Liver (tissue), 9 donors: ENCODE measurements around the gene ABHD6. TPM values are rescaled to one million over a fixed set of nuclear protein-coding genes. Genes with fewer than 3 reads are reported as not detected.

Experiments used
- DNase-seq: peaks from one replicate; pipeline ENCODE4 v3.0.0-alpha.2; 2017; ENCODE audit warnings: low spot score
- H3K27ac ChIP-seq, 2 donors: one replicate each; pipeline ENCODE4 v1.7.0; 2013; ENCODE audit warnings: inconsistent platforms in 2 of 2, low read length in 2 of 2, control low read depth in 1 of 2, low read depth in 1 of 2, mild to moderate bottlenecking in 1 of 2
- H3K27me3 ChIP-seq, 4 donors: one replicate each; pipeline versions ENCODE4 v1.6.1 to v1.7.0; 2013; ENCODE audit warnings: low read length in 3 of 4, inconsistent platforms in 1 of 4, mild to moderate bottlenecking in 1 of 4, moderate library complexity in 1 of 4; ENCODE audit not compliant: control insufficient read depth in 4 of 4, insufficient read depth in 4 of 4
- H3K36me3 ChIP-seq, 4 donors: one replicate each; pipeline versions ENCODE4 v1.6.1 to v1.7.0; 2013; ENCODE audit warnings: low read length in 3 of 4, mild to moderate bottlenecking in 3 of 4, low read depth in 1 of 4, moderate library complexity in 1 of 4; ENCODE audit not compliant: control insufficient read depth in 4 of 4, insufficient read depth in 3 of 4
- H3K4me1 ChIP-seq, 4 donors: one replicate each; pipeline versions ENCODE4 v1.6.1 to v1.7.0; 2013; ENCODE audit warnings: low read length in 3 of 4, mild to moderate bottlenecking in 3 of 4, moderate library complexity in 1 of 4; ENCODE audit not compliant: control insufficient read depth in 4 of 4, insufficient read depth in 4 of 4
- H3K4me3 ChIP-seq, 3 donors: one replicate each; pipeline versions ENCODE4 v1.6.1 to v1.7.0; 2013; ENCODE audit warnings: low read length in 3 of 3, control low read depth in 1 of 3, low read depth in 1 of 3, mild to moderate bottlenecking in 1 of 3
- H3K9ac ChIP-seq, 2 donors: one replicate each; pipeline ENCODE4 v1.7.0; 2013; ENCODE audit warnings: low read length in 2 of 2, mild to moderate bottlenecking in 2 of 2, moderate library complexity in 2 of 2, control low read depth in 1 of 2, low read depth in 1 of 2
- H3K9me3 ChIP-seq, 4 donors: one replicate each; pipeline versions ENCODE4 v1.6.1 to v1.7.0; 2013; ENCODE audit warnings: low read length in 3 of 4; ENCODE audit not compliant: control insufficient read depth in 4 of 4
- EGR1 ChIP-seq, 2 donors: IDR thresholded peaks; 2 replicates each; pipeline ENCODE4 v1.6.1; 2016 to 2018; ENCODE audit warnings: antibody characterized with exemption in 2 of 2, low read depth in 2 of 2
- FOXA1 ChIP-seq: IDR thresholded peaks from 2 replicates; pipeline ENCODE4 v1.6.1; 2016; ENCODE audit warnings: antibody characterized with exemption
- FOXA2 ChIP-seq: IDR thresholded peaks from 2 replicates; pipeline ENCODE4 v1.6.1; 2016; ENCODE audit warnings: antibody characterized with exemption
- HNF4A ChIP-seq, 2 donors: conservative IDR thresholded peaks; 2 replicates each; pipeline ENCODE4 v1.6.1; 2016; ENCODE audit warnings: antibody characterized with exemption in 2 of 2, mild to moderate bottlenecking in 2 of 2
- HNF4G ChIP-seq: IDR thresholded peaks from 2 replicates; pipeline ENCODE4 v1.6.1; 2016; ENCODE audit warnings: antibody characterized with exemption
- JUND ChIP-seq, 2 donors: IDR thresholded peaks; 2 replicates each; pipeline ENCODE4 v1.6.1; 2016; ENCODE audit warnings: antibody characterized with exemption in 2 of 2
- NR2F2 ChIP-seq: IDR thresholded peaks from 2 replicates; pipeline ENCODE4 v1.6.1; 2016; ENCODE audit warnings: antibody characterized with exemption
- RAD21 ChIP-seq, 2 donors: IDR thresholded peaks; 2 replicates each; pipeline ENCODE4 v1.6.1; 2016; ENCODE audit warnings: antibody characterized with exemption in 2 of 2, mild to moderate bottlenecking in 2 of 2
- RXRA ChIP-seq, 2 donors: IDR thresholded peaks; 2 replicates each; pipeline ENCODE4 v1.6.1; 2017 to 2018; ENCODE audit warnings: antibody characterized with exemption in 2 of 2, mild to moderate bottlenecking in 1 of 2
- SP1 ChIP-seq: IDR thresholded peaks from 2 replicates; pipeline ENCODE4 v1.6.1; 2018; ENCODE audit warnings: antibody characterized with exemption, mild to moderate bottlenecking
- TAF1 ChIP-seq: conservative IDR thresholded peaks from 2 replicates; pipeline ENCODE4 v1.6.1; 2016; ENCODE audit warnings: antibody characterized with exemption, mild to moderate bottlenecking
- YY1 ChIP-seq: IDR thresholded peaks from 2 replicates; pipeline ENCODE4 v1.6.1; 2016; ENCODE audit warnings: antibody characterized with exemption, mild to moderate bottlenecking
- WGBS: extraction: QIAGEN DNeasy Blood & Tissue Kit; methylation state at CpG from one replicate; pipeline ENCODE4 v1.1.7; 2013; 5-methylcytosine and 5-hydroxymethylcytosine counted together
- polyA plus RNA-seq, 2 donors: library from polyadenylated mRNA; stranded (reverse) in 1 of 2; unstranded in 1 of 2; fragments of 200-250 nt in 1 of 2; fragments of >200 nt in 1 of 2; fragmentation: Nextera tagmentation in 1 of 2; extraction: Ambion mirVana in 1 of 2; gene quantifications; one replicate each; pipeline versions ENCODE4 v1.2.1 to v1.2.3, GENCODE V29; 2013 to 2015
- total RNA-seq, 2 donors: library from RNA; depleted of rRNA; stranded (reverse); fragments of >200 nt; gene quantifications; one replicate each; pipeline ENCODE4 v1.2.3, GENCODE V29; 2014
- TF ChIP-seq, protein P1 (sequence below): IDR thresholded peaks from 2 replicates; pipeline ENCODE4 v1.6.1; 2016; ENCODE audit warnings: antibody characterized with exemption
- TF ChIP-seq, protein P2 (sequence below): fragments of 150-350 bp; IDR thresholded peaks from 2 replicates; pipeline ENCODE4 v1.5.1; 2017; ENCODE audit warnings: improper control_type of control experiment, low read depth, low read length; ENCODE audit not compliant: missing input control
- TF ChIP-seq, protein P3 (sequence below): IDR thresholded peaks from 2 replicates; pipeline ENCODE4 v1.6.1; 2016; ENCODE audit warnings: antibody characterized with exemption
- TF ChIP-seq, protein P4 (sequence below): IDR thresholded peaks from 2 replicates; pipeline ENCODE4 v1.6.1; 2016; ENCODE audit warnings: antibody characterized with exemption, mild to moderate bottlenecking
- donor health status: healthy.
- donor health status: healthy.
- donor health status: healthy.
- donor health status: healthy.
- donor health status: healthy.

The ABHD6 gene
- total and polyA plus RNA-seq, 4 donors: 19.8 to 60.9 (median 38.3) TPM

DNA sequence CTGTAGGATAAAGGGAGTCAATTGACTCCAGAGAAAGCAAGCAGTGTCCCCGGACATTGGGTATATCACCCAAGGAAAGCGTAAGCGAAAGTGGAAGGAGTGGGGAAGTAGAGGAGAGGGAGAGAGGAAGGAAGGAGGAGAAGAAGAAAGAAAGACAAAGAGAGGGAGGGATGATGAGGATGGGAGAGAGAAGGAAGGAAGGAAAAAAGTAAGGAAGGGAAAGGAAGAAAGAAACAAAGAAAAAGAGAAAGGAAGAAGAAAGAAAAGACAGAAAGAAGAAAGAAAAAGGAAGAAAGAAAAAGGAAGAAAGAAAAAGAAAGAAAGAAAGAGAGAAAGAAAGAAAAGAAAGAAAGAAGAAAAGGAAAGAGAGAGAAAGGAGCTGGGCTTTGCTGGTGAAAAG, 27.7 kb upstream of the ABHD6 start:
- WGBS: 56% methylated on average over 3 of the region's 3 CpGs
- H3K27me3 ChIP-seq: no peaks in the 10 kb centered on the region
- peak overlapping the region in 1 of 2 donors; percentile 26 for H3K9ac ChIP-seq
- peaks cover 4 to 24% (median 17%) of the 10 kb centered on the region in 4 donors for H3K4me1 ChIP-seq
- no peak for DNase-seq
- no peaks in the 10 kb centered on the region for H3K9me3 ChIP-seq
- H3K4me3 ChIP-seq: peak overlapping the region in 2 of 3 donors; percentile 22 to 30
- H3K36me3 ChIP-seq: no peaks in the 10 kb centered on the region
- no peak overlapping the region for H3K27ac ChIP-seq
- TF ChIP-seq NR2F2: no peak

DNA sequence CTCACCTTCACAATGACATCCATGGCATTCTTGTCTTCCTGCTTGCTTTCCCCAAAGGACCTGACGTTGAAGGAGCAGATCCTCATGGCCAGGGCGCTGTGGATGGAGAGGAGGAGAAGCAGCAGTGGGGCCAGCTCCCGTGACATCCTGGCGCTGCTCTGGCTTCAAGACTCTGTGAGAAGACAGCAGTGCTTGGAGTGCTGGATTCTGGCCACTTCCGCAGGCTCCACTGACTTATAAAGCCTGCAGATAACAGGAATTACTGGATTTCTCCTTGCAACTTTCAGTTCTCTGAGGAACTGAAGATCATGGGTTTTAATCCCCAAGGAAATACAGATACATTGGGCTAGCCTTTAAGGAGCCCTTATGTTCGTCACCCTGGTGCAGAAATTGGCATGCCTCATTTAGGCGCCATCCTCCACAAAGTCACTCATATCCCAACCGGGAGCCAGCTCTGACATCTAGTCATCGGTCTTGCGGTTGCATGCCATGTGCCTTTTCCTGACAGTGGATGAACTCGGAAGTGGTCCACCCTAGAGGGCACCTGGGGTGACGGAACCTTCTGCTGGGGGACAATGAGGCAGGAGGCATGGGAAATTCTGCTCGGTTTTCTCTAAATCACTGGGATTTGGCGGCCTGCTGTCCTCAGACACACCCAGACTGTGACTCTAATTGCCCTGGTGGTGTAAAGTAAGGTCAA, 26.7 kb upstream of the ABHD6 start, which contains the start of gene DNASE1L3:
Gene DNASE1L3, minus strand, starts transcription at position 212 of the 700 bp plus-strand sequence. Its CDS starts 66 bp downstream, at position 146.
- H3K9ac ChIP-seq: peak within 1 kb of the TSS in 1 of 2 donors; percentile 26
- 72% methylated on average over 14 of the region's 14 CpGs for WGBS
- H3K27me3 ChIP-seq: no peaks in the 10 kb centered on the region
- H3K36me3 ChIP-seq: no peaks in the 10 kb centered on the region
- DNase-seq: no peak
- H3K9me3 ChIP-seq: no peaks in the 10 kb centered on the region
- peaks cover 3 to 21% (median 14%) of the 10 kb centered on the region in 4 donors for H3K4me1 ChIP-seq
- peak within 1 kb of the TSS in 1 of 2 donors; percentile 17 for H3K27ac ChIP-seq
- H3K4me3 ChIP-seq: peak within 1 kb of the TSS in 2 of 3 donors; percentile 22 to 30
- no peak for TF ChIP-seq HNF4A (conservative IDR thresholded peaks at IDR 0.05)
- TF ChIP-seq, protein P1, sequence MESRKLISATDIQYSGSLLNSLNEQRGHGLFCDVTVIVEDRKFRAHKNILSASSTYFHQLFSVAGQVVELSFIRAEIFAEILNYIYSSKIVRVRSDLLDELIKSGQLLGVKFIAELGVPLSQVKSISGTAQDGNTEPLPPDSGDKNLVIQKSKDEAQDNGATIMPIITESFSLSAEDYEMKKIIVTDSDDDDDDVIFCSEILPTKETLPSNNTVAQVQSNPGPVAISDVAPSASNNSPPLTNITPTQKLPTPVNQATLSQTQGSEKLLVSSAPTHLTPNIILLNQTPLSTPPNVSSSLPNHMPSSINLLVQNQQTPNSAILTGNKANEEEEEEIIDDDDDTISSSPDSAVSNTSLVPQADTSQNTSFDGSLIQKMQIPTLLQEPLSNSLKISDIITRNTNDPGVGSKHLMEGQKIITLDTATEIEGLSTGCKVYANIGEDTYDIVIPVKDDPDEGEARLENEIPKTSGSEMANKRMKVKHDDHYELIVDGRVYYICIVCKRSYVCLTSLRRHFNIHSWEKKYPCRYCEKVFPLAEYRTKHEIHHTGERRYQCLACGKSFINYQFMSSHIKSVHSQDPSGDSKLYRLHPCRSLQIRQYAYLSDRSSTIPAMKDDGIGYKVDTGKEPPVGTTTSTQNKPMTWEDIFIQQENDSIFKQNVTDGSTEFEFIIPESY: no peak
- no peak for TF ChIP-seq RAD21 (IDR thresholded peaks at IDR 0.05)
- peak in 1 of 2 donors; percentile 7 for TF ChIP-seq RXRA (IDR thresholded peaks at IDR 0.05)
- no peak for TF ChIP-seq FOXA2
- peak; percentile 69 for TF ChIP-seq NR2F2
- no peak for TF ChIP-seq EGR1 (IDR thresholded peaks at IDR 0.05; ENCODE audit: low read depth in 2 of 2)
- TF ChIP-seq, protein P2, sequence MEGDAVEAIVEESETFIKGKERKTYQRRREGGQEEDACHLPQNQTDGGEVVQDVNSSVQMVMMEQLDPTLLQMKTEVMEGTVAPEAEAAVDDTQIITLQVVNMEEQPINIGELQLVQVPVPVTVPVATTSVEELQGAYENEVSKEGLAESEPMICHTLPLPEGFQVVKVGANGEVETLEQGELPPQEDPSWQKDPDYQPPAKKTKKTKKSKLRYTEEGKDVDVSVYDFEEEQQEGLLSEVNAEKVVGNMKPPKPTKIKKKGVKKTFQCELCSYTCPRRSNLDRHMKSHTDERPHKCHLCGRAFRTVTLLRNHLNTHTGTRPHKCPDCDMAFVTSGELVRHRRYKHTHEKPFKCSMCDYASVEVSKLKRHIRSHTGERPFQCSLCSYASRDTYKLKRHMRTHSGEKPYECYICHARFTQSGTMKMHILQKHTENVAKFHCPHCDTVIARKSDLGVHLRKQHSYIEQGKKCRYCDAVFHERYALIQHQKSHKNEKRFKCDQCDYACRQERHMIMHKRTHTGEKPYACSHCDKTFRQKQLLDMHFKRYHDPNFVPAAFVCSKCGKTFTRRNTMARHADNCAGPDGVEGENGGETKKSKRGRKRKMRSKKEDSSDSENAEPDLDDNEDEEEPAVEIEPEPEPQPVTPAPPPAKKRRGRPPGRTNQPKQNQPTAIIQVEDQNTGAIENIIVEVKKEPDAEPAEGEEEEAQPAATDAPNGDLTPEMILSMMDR: no peak
- TF ChIP-seq YY1: no peak
- no peak for TF ChIP-seq JUND (IDR thresholded peaks at IDR 0.05)
- TF ChIP-seq, protein P3, sequence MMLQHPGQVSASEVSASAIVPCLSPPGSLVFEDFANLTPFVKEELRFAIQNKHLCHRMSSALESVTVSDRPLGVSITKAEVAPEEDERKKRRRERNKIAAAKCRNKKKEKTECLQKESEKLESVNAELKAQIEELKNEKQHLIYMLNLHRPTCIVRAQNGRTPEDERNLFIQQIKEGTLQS: no peak
- TF ChIP-seq HNF4G: no peak
- TF ChIP-seq, protein P4, sequence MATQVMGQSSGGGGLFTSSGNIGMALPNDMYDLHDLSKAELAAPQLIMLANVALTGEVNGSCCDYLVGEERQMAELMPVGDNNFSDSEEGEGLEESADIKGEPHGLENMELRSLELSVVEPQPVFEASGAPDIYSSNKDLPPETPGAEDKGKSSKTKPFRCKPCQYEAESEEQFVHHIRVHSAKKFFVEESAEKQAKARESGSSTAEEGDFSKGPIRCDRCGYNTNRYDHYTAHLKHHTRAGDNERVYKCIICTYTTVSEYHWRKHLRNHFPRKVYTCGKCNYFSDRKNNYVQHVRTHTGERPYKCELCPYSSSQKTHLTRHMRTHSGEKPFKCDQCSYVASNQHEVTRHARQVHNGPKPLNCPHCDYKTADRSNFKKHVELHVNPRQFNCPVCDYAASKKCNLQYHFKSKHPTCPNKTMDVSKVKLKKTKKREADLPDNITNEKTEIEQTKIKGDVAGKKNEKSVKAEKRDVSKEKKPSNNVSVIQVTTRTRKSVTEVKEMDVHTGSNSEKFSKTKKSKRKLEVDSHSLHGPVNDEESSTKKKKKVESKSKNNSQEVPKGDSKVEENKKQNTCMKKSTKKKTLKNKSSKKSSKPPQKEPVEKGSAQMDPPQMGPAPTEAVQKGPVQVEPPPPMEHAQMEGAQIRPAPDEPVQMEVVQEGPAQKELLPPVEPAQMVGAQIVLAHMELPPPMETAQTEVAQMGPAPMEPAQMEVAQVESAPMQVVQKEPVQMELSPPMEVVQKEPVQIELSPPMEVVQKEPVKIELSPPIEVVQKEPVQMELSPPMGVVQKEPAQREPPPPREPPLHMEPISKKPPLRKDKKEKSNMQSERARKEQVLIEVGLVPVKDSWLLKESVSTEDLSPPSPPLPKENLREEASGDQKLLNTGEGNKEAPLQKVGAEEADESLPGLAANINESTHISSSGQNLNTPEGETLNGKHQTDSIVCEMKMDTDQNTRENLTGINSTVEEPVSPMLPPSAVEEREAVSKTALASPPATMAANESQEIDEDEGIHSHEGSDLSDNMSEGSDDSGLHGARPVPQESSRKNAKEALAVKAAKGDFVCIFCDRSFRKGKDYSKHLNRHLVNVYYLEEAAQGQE: no peak
- no peak for TF ChIP-seq SP1
- TF ChIP-seq TAF1: no peak
- no peak for TF ChIP-seq FOXA1
